Keratinocyte (primary cell): ENCODE results near the gene POMC. TPM values are rescaled to one million over a fixed set of nuclear protein-coding genes. Genes with fewer than 3 reads are reported as not detected.

ENCODE experiments used
- DNase-seq: peaks from one replicate; pipeline ENCODE4 v3.0.0-alpha.2; 2011; ENCODE audit warnings: low read depth, missing footprints, low spot score
- FAIRE-seq: peaks from 2 replicates; lab custom pipeline; 2011; peaks lifted over from hg19 to GRCh38; lab: Jason Lieb, UNC
- H2AFZ ChIP-seq: 2 replicates; pipeline ENCODE4 v1.6.0; 2012; ENCODE audit warnings: low read length, control low read depth, inconsistent platforms; ENCODE audit not compliant: control insufficient read depth
- H3K27ac ChIP-seq: 2 replicates; pipeline ENCODE4 v1.5.1; 2011; ENCODE audit warnings: low read length; ENCODE audit not compliant: control insufficient read depth, insufficient read depth
- H3K27me3 ChIP-seq: 3 replicates; pipeline ENCODE4 v1.6.0; 2011; ENCODE audit warnings: low read length; ENCODE audit not compliant: control insufficient read depth, insufficient read depth; ENCODE audit errors: extremely low read depth
- H3K36me3 ChIP-seq, 2 experiments: 2 replicates in 1 of 2; 3 replicates in 1 of 2; pipeline ENCODE4 v1.5.1; 2011; ENCODE audit warnings: low read length in 2 of 2, mild to moderate bottlenecking in 1 of 2; ENCODE audit not compliant: control insufficient read depth in 2 of 2, insufficient read depth in 2 of 2; ENCODE audit errors: extremely low read depth in 1 of 2
- H3K4me1 ChIP-seq: 3 replicates; pipeline ENCODE4 v1.5.1; 2011; ENCODE audit warnings: low read length; ENCODE audit not compliant: control insufficient read depth, insufficient read depth; ENCODE audit errors: extremely low read depth
- H3K4me2 ChIP-seq: 3 replicates; pipeline ENCODE4 v1.6.0; 2011; ENCODE audit warnings: low read depth, low read length; ENCODE audit not compliant: control insufficient read depth, insufficient read depth; ENCODE audit errors: extremely low read depth
- H3K4me3 ChIP-seq, 3 experiments: fragments of 200-600 bp in 1 of 3; sonication (generic) in 1 of 3; 2 replicates in 2 of 3; 3 replicates in 1 of 3; pipeline ENCODE4 v1.5.1; 2011 to 2016; ENCODE audit warnings: low read length in 3 of 3, mild to moderate bottlenecking in 3 of 3, control low read depth in 2 of 3, inconsistent platforms in 1 of 3, low read depth in 1 of 3, mixed read lengths in 1 of 3, mixed run types in 1 of 3, moderate library complexity in 1 of 3; ENCODE audit not compliant: control insufficient read depth in 2 of 3, insufficient read depth in 2 of 3; ENCODE audit errors: extremely low read depth in 1 of 3
- H3K79me2 ChIP-seq: 2 replicates; pipeline ENCODE4 v1.6.0; 2012; ENCODE audit warnings: low read length; ENCODE audit not compliant: control insufficient read depth, insufficient read depth
- H3K9ac ChIP-seq: 3 replicates; pipeline ENCODE4 v1.6.0; 2011; ENCODE audit warnings: low read length; ENCODE audit not compliant: control insufficient read depth, insufficient read depth; ENCODE audit errors: extremely low read depth
- H3K9me1 ChIP-seq: 3 replicates; pipeline ENCODE4 v1.6.0; 2011; ENCODE audit warnings: low read length; ENCODE audit not compliant: control insufficient read depth, insufficient read depth; ENCODE audit errors: extremely low read depth
- H3K9me3 ChIP-seq: 2 replicates; pipeline ENCODE4 v1.5.1; 2012; ENCODE audit warnings: low read depth, low read length; ENCODE audit not compliant: control insufficient read depth
- H4K20me1 ChIP-seq: 3 replicates; pipeline ENCODE4 v1.6.0; 2011; ENCODE audit warnings: low read length; ENCODE audit not compliant: control insufficient read depth, insufficient read depth; ENCODE audit errors: extremely low read depth
- EZH2 ChIP-seq: IDR thresholded peaks from one replicate; pipeline ENCODE4 v1.6.1; 2012; ENCODE audit warnings: inconsistent platforms, mild to moderate bottlenecking, low read length, moderate library complexity
- dilution Hi-C: fragments of 300-500 bp; cut with MboI; formaldehyde crosslinking; loops from one replicate; pipeline ENCODE4 v1.7.0; 2020; ENCODE audit warnings: low sequenced_read_pairs; ENCODE audit not compliant: extremely low pct_ligation_motif_present
- polyA plus RNA-seq, 5 experiments: library from polyadenylated mRNA; depleted of rRNA in 3 of 5; stranded (reverse) in 3 of 5; stranded (forward) in 1 of 5; unstranded in 1 of 5; fragments of >200 nt; gene quantifications; 1 replicate in 1 of 5; 2 replicates in 3 of 5; 3 replicates in 1 of 5; pipeline versions ENCODE4 v1.2.1 to v1.2.3, GENCODE V29; 2011 to 2012; ENCODE audit warnings: missing spikeins in 2 of 5, low read depth in 1 of 5, low replicate concordance in 1 of 5
- TF ChIP-seq, protein P1 (sequence below), 3 experiments: IDR thresholded peaks in 1 of 3; conservative IDR thresholded peaks in 1 of 3; optimal IDR thresholded peaks in 1 of 3; 2 replicates in 2 of 3; 3 replicates in 1 of 3; pipeline versions ENCODE3 to v1.5.1; 2011; ENCODE audit warnings: low read length in 3 of 3, mild to moderate bottlenecking in 3 of 3, moderate library complexity in 2 of 3, control low read depth in 1 of 3, inconsistent platforms in 1 of 3; ENCODE audit not compliant: insufficient read depth in 2 of 3; ENCODE audit errors: extremely low read depth in 1 of 3

The POMC gene
- polyA plus RNA-seq, 1 donor (not counting 4 experiments of a cell fraction or from before 2014, with no cell fraction given), result not detected

GRCh38 chr2:25197336-25198208, 29.2 kb upstream of the POMC start:
- Histone ChIP-seq H3K36me3 (no peaks in the 10 kb centered on the region), H3K4me3 (no peak overlapping the region), H3K9me1 (no peaks in the 10 kb centered on the region), H3K9ac (no peak overlapping the region), H3K9me3 (no peaks in the 10 kb centered on the region), H3K79me2 (no peaks in the 10 kb centered on the region), H3K27ac (no peak overlapping the region), H3K27me3 (no peaks in the 10 kb centered on the region), H2AFZ (no peak overlapping the region), H3K4me1 (no peaks in the 10 kb centered on the region), H4K20me1 (no peaks in the 10 kb centered on the region), H3K4me2 (no peak overlapping the region)
- TF ChIP-seq, protein P1, sequence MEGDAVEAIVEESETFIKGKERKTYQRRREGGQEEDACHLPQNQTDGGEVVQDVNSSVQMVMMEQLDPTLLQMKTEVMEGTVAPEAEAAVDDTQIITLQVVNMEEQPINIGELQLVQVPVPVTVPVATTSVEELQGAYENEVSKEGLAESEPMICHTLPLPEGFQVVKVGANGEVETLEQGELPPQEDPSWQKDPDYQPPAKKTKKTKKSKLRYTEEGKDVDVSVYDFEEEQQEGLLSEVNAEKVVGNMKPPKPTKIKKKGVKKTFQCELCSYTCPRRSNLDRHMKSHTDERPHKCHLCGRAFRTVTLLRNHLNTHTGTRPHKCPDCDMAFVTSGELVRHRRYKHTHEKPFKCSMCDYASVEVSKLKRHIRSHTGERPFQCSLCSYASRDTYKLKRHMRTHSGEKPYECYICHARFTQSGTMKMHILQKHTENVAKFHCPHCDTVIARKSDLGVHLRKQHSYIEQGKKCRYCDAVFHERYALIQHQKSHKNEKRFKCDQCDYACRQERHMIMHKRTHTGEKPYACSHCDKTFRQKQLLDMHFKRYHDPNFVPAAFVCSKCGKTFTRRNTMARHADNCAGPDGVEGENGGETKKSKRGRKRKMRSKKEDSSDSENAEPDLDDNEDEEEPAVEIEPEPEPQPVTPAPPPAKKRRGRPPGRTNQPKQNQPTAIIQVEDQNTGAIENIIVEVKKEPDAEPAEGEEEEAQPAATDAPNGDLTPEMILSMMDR (optimal IDR thresholded peaks at IDR 0.05 in 1 of 3, IDR thresholded peaks at IDR 0.05 in 1 of 3, conservative IDR thresholded peaks at IDR 0.05 in 1 of 3; ENCODE audit: extremely low read depth in 1 of 3, insufficient read depth in 2 of 3, low read length in 3 of 3), result no peak
- no peak for TF ChIP-seq EZH2
- no peak for DNase-seq
- dilution Hi-C loops, result no loop called here
- FAIRE-seq, result no peak

GRCh38 chr2:25194576-25195122, 26.3 kb upstream of the POMC start:
- TF ChIP-seq, protein P1 (optimal IDR thresholded peaks at IDR 0.05 in 1 of 3, IDR thresholded peaks at IDR 0.05 in 1 of 3, conservative IDR thresholded peaks at IDR 0.05 in 1 of 3; ENCODE audit: extremely low read depth in 1 of 3, insufficient read depth in 2 of 3, low read length in 3 of 3), result no peak
- no peak for TF ChIP-seq EZH2
- Histone ChIP-seq H4K20me1 (no peaks in the 10 kb centered on the region), H3K4me3 (no peak overlapping the region), H2AFZ (no peak overlapping the region), H3K9me1 (no peaks in the 10 kb centered on the region), H3K36me3 (no peaks in the 10 kb centered on the region), H3K79me2 (no peaks in the 10 kb centered on the region), H3K4me2 (no peak overlapping the region), H3K27me3 (no peaks in the 10 kb centered on the region), H3K9ac (no peak overlapping the region), H3K4me1 (no peaks in the 10 kb centered on the region), H3K27ac (no peak overlapping the region), H3K9me3 (no peaks in the 10 kb centered on the region)
- dilution Hi-C loops, result no loop called here
- no peak for DNase-seq
- no peak for FAIRE-seq
